ENCODE measurements around the gene FKBP7.

Gene FKBP7

DNA sequence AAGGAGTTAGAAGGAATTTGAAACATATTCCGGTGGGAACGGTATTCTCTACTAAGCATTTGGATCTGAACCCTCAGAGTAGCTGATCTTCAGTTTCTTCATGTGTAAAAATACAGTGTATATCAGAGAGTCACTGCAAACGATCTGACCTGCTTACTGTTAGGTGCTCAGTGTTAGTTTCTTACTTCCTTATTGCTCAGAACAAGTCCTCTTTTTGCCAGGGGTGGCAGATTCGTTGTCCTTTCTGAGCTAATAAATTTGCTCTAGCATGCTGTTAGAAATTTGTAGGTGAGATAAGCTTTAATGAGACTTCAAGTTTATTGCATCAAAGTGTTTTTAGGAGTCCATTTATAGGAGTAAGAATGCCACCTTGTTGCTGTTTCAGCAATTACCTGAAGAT is 17.6 kb upstream of the FKBP7 start:
- TF ChIP-seq, protein P1, sequence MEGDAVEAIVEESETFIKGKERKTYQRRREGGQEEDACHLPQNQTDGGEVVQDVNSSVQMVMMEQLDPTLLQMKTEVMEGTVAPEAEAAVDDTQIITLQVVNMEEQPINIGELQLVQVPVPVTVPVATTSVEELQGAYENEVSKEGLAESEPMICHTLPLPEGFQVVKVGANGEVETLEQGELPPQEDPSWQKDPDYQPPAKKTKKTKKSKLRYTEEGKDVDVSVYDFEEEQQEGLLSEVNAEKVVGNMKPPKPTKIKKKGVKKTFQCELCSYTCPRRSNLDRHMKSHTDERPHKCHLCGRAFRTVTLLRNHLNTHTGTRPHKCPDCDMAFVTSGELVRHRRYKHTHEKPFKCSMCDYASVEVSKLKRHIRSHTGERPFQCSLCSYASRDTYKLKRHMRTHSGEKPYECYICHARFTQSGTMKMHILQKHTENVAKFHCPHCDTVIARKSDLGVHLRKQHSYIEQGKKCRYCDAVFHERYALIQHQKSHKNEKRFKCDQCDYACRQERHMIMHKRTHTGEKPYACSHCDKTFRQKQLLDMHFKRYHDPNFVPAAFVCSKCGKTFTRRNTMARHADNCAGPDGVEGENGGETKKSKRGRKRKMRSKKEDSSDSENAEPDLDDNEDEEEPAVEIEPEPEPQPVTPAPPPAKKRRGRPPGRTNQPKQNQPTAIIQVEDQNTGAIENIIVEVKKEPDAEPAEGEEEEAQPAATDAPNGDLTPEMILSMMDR (conservative IDR thresholded peaks at IDR 0.05; ENCODE audit: control insufficient read depth, insufficient read depth, low read depth, low read length) = no peak
- no peak for DNase-seq (ENCODE audit: low read depth)
- no peak overlapping the region for H3K4me3 ChIP-seq (ENCODE audit: control insufficient read depth, low read depth, low read length)

DNA sequence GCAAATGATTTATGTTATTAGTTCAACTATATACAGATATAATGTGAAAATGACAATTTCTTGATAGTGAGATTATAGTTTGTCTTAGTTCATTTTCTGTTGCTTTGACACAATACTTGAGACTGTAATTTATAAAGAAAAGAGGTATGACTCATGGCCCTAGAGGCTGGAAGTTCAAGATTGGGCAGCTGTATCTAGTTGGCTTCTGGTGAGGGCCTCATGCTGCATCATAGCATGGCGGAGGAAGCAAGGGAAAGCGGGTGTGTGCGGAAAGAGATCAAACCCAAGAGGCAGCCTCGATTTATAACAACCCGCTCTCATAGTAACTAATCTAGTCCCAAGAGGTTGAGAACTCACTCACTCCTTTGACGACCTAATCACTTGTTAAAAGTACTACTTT is 13.2 kb upstream of the FKBP7 start:
- no peak for DNase-seq (ENCODE audit: low read depth)
- no peak overlapping the region for H3K4me3 ChIP-seq (ENCODE audit: control insufficient read depth, low read depth, low read length)
- TF ChIP-seq, protein P1 (conservative IDR thresholded peaks at IDR 0.05; ENCODE audit: control insufficient read depth, insufficient read depth, low read depth, low read length) = no peak

DNA sequence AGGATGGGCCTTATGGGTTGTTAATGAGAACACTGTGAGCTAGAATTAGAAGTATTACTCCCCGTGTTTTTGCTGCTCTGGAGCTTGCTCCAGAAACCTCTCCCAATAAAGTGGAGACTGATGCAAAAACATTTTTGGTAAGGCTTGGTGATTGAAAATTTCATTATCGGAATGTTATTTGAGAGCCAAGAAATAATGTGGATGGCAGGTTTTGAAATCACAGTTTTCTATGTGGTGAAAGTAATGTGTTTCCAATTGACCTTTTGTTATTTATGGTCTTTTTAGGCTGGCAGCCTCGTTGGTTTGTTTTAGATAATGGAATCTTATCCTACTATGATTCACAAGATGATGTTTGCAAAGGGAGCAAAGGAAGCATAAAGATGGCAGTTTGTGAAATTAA is 7.0 kb upstream of the FKBP7 start:
- TF ChIP-seq, protein P1 (conservative IDR thresholded peaks at IDR 0.05; ENCODE audit: control insufficient read depth, insufficient read depth, low read depth, low read length) = no peak
- H3K4me3 ChIP-seq (ENCODE audit: control insufficient read depth, low read depth, low read length) = no peak overlapping the region
- DNase-seq (ENCODE audit: low read depth) = peak; percentile 20

DNA sequence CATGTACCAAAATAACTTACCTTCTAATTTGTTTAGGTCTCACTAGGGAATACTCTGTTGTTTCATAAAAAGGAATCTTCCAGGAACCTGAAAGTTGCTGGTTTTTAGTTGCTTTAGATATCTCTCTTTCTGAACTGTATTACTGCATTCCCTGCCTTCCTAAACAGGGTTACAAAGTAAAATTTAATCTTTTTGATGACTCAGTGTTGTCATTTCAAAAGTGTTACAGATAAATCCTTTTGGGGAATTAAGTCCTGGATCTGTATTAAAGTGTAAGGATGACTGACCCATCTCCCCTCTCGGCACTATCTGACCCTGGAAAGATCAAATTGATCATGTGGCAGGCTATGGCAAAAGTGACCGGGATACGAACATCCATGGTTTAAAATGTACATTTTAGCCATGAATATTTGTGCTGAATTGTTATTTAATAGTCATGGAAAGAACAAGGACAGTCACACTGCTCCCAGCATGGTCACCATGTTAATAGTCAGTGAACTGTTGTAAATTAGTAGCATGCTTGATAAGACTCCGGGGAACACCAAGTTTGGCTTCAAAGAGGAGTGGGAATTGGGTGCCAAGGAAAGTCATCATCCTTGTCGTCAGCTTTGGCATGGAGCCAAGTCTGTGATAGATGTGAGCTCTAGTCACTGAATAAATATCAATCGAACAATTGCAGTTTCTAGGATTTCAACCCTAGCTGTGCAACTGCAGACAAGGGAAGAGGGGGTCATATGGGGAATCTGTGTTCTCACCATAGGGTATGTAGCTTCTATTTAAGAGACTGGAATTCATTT is 6.0 kb upstream of the FKBP7 start:
- peak; percentile 74 for DNase-seq (ENCODE audit: low read depth)
- no peak overlapping the region for H3K4me3 ChIP-seq (ENCODE audit: control insufficient read depth, low read depth, low read length)
- TF ChIP-seq, protein P1 (conservative IDR thresholded peaks at IDR 0.05; ENCODE audit: control insufficient read depth, insufficient read depth, low read depth, low read length) = no peak

DNA sequence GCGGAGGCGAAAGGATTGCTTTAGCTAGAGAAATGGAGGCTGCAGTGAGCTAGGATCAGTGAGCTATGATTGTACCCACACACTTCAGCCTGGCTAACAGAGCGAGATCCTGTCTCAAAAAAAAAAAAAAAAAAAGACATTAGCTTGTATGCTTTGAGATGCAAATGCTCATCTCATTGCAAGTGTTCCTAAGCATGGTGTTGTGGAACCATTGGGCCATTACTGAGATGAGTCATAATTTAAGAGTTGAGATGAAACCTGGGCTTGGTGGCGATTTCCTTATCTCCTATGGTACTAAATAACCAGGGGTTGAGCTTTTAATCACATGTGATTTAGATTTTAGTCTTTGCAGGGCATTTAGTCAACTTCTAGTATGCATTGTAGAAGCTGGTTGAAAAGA is 4.0 kb upstream of the FKBP7 start:
- DNase-seq (ENCODE audit: low read depth) = peak; percentile 15
- TF ChIP-seq, protein P1 (conservative IDR thresholded peaks at IDR 0.05; ENCODE audit: control insufficient read depth, insufficient read depth, low read depth, low read length) = no peak
- no peak overlapping the region for H3K4me3 ChIP-seq (ENCODE audit: control insufficient read depth, low read depth, low read length)

DNA sequence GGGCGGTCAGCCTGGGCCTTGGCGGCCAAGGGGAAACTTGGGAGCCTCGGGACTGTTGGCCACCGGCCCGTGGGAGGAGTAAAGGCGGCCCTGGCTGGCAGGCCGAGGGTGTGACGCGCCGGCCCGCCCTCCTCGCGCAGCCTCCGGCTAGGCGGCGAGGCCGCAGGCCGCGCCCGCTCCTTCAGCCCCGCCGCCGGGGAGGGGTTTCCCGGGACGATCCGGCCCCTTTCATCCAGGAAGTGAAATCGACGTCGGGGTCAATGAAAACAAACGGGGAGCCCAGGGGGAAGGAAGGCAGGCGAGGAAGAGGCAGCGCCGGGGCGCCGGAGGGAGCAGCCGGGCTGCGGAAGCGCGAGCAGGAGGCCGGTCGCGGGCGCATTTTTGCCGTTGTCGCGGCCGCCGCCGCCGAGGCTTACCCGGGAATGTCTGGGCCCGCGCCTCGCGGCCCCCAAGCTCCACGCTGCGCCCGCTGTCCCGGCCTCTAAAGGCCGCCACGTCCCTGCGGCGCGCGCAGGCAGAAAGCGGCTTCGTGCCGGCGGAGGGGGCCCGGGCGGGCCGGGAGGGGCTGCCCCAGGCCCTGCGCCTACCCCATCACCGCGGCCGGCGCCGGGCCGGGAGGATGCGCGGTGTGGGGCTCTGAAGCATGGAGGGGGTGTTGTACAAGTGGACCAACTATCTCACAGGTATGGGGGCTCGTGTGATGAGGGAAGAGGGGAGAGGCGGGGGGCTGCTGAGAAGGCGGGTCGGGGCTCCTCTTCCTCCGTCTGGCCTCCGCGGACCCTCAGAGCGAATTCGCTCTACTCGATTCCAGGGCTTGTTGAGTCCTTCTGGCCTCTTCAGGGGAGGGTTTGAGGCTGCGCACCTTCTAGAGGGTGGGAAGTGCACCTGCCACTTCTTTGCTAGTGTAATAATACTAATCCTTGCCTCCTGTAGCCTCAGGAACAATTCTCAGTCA is 2.1 kb upstream of the FKBP7 start, which contains the start of gene PLEKHA3:
Gene PLEKHA3, plus strand, starts transcription at position 231 of the 955 bp plus-strand sequence. Its CDS starts 413 bp downstream, at position 644.
- peak within 1 kb of the TSS; percentile 78 for H3K4me3 ChIP-seq (ENCODE audit: control insufficient read depth, low read depth, low read length)

More for the DNA sequence above, 2.1 kb upstream of the FKBP7 start, which contains the start of gene PLEKHA3:
- TF ChIP-seq, protein P1 (conservative IDR thresholded peaks at IDR 0.05; ENCODE audit: control insufficient read depth, insufficient read depth, low read depth, low read length) = no peak
- DNase-seq (ENCODE audit: low read depth) = peak; percentile 96
